GM21447 (cell line): ENCODE results near the gene APBA2.

Source experiments
- ATAC-seq: cut with Tn5 transposase; IDR thresholded peaks from one replicate; pipeline ENCODE4 v1.9.1; 2021; ENCODE audit not compliant: unreplicated experiment

The APBA2 gene

GRCh38 chr15:28955160-28955992 is 69.6 kb downstream of the APBA2 start:
- ATAC-seq = no peak

- no peak for ATAC-seq
These were observed 70.2 kb downstream of the APBA2 start for GRCh38 chr15:28955993-28956421.

GRCh38 chr15:28956491-28956890 is 70.7 kb downstream of the APBA2 start:
- no peak for ATAC-seq

- ATAC-seq = no peak
These were observed 72.1 kb downstream of the APBA2 start for GRCh38 chr15:28957606-28958498.

GRCh38 chr15:28959326-28959725 is 73.6 kb downstream of the APBA2 start:
- no peak for ATAC-seq

GRCh38 chr15:28960979-28961378 is 75.2 kb downstream of the APBA2 start:
- ATAC-seq = no peak

GRCh38 chr15:28961391-28961790 is 75.6 kb downstream of the APBA2 start:
- ATAC-seq = no peak

- ATAC-seq = no peak
These were observed 77.3 kb downstream of the APBA2 start for GRCh38 chr15:28962851-28963710.

GRCh38 chr15:28963711-28964081 is 77.9 kb downstream of the APBA2 start:
- no peak for ATAC-seq

- no peak for ATAC-seq
These were observed 78.3 kb downstream of the APBA2 start for GRCh38 chr15:28964098-28964497.

GRCh38 chr15:28967066-28967465 is 81.3 kb downstream of the APBA2 start:
- no peak for ATAC-seq

GRCh38 chr15:28967990-28968389 is 82.2 kb downstream of the APBA2 start:
- no peak for ATAC-seq

GRCh38 chr15:28969511-28970085 is 83.8 kb downstream of the APBA2 start:
- ATAC-seq = no peak

- ATAC-seq = no peak
These were observed 88.4 kb downstream of the APBA2 start for GRCh38 chr15:28974142-28974541.

- no peak for ATAC-seq
These were observed 90.0 kb downstream of the APBA2 start for GRCh38 chr15:28975766-28976179.

GRCh38 chr15:28977377-28978010 is 91.7 kb downstream of the APBA2 start:
- ATAC-seq = no peak

GRCh38 chr15:28978011-28978378 is 92.2 kb downstream of the APBA2 start:
- no peak for ATAC-seq

GRCh38 chr15:28978661-28979060 is 92.9 kb downstream of the APBA2 start:
- ATAC-seq = no peak

GRCh38 chr15:28979208-28979841 is 93.6 kb downstream of the APBA2 start:
- no peak for ATAC-seq
